ENCODE measurements around the gene KLHL1. TPM values are rescaled to one million over a fixed set of nuclear protein-coding genes. Genes with fewer than 3 reads are reported as not detected.
A peak's percentile ranks its signal among the peaks of the same experiment; 100 is the strongest.
"Not testable (repeated sequence)": the region's sequence is repeated elsewhere in the genome, so short reads cannot be mapped to it uniquely, and the experiment has no call there.

KLHL1 gene
- not detected in 2 replicates for total RNA-seq (2014; rRNA removed; shearing (Covaris generic))

GRCh38 chr13:70108356-70109105 lies at the start of gene KLHL1:
TSS of gene KLHL1 (minus strand) at chr13:70108452. CDS start at chr13:70107699, 753 bp downstream.
- no peak for DNase-seq (ENCODE audit: low spot score)

DNA sequence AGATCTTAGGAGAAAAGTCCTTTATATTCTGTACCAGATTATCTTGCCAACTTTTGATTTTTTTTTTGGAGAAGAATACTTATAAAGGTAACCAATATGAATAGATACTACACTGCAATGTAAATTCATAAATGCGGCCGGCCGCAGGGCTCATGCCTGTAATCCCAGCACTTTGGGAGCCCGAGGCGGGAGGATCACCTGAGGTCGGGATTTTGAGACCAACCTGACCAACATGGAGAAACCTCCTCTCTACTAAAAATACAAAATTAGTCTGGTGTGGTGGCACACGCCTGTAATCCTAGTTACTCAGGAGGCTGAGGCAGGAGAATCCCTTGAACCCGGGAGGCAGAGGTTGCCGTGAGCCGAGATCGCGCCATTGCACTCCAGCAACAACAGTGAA lies 34.4 kb upstream of the KLHL1 start:
- DNase-seq (ENCODE audit: low spot score) = not testable (repeated sequence)

GRCh38 chr13:70128098-70128497 lies 19.8 kb upstream of the KLHL1 start:
- DNase-seq (ENCODE audit: low spot score) = no peak

DNA sequence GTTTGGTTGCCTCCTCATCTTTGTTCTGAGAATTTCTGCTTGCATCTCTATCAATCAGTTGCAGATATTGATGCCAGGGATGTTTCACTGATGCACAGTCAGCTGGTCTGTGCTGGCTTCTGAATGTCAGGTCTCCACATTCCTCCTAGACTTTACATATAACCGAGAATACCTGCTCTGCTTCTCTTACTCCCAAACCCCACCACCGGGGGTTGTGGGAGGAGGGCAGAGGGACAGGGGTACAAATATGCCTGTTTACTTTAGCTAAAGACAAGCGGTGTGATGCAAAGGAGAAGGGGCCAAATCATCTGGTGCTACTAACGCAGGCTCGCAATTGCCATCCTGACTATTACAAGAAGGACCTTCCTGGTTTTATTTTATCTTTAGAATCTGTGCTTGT lies 17.4 kb upstream of the KLHL1 start:
- DNase-seq (ENCODE audit: low spot score) = no peak

- DNase-seq (ENCODE audit: low spot score) = no peak
Measured at GRCh38 chr13:70117338-70117905, 9.2 kb upstream of the KLHL1 start.

DNA sequence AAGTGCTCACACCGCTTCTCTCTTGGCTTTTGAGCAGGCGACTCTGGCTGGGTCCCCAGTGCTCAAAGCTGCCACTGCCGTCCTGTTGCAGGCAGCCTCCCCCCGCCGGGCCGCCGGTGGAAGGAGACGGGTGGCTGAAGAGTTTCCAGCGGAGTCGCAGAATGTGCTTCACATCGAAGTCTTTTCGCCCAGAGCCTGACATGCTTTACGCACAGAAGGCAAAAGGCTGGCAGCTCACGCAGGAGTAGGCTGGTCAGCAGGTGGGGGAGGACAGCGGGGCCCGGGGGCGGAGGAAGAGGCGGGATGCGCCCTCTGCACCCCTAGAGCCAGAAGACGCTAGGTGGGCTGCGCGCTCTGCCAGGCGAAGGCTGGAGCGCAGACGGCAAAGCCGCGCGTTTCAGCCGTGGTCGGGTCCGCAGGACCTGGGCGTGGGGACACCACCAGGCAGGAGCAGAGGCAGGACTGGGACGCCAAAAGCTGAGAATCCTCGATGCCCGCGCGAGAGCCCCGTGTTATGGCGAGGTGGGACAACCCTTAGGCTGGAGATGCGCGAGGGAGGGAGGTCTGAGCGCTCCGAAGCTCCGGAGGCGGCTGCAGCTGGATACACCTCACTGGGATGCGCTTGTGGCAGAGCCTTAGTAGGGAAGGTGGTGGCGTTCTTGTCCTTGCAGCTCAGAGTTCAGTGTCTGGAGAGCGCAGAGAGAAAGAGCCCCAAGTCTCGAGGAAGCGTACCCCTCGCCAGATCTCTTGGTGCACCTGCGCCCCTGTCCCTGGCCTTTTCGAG lies 562 bp downstream of the KLHL1 start, which contains the start of gene ATXN8OS:
Gene ATXN8OS, plus strand, starts transcription at position 329 of the 784 bp plus-strand sequence.
- no peak for DNase-seq (ENCODE audit: low spot score)

GRCh38 chr13:70107125-70107497 lies 1.1 kb downstream of the KLHL1 start:
- no peak for DNase-seq (ENCODE audit: low spot score)

DNA sequence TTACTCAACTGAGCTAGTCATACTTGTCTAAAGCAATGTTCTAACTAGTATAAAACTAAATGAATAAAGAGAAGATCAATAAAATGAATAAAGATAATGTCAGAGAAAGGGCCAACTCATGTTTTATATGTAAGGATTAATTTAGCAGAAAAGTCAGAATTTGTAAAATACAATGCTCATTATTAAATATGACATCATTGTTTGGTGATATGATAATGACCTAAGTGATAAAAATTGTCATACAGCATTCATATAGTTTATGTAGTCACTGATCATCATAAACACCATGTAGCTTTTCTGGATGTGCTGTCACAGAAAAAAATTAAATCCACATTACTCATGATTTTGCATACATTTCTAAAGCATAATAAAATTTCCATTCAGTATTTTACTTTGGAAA lies 3.8 kb downstream of the KLHL1 start:
- DNase-seq (ENCODE audit: low spot score) = no peak

GRCh38 chr13:70098669-70099068 lies 9.6 kb downstream of the KLHL1 start:
- DNase-seq (ENCODE audit: low spot score) = no peak

GRCh38 chr13:70090036-70090723 lies 18.1 kb downstream of the KLHL1 start:
- no peak for DNase-seq (ENCODE audit: low spot score)

GRCh38 chr13:70088926-70089325 lies 19.3 kb downstream of the KLHL1 start:
- no peak for DNase-seq (ENCODE audit: low spot score)

- DNase-seq (ENCODE audit: low spot score) = no peak
Measured at GRCh38 chr13:70087247-70087646, 21.0 kb downstream of the KLHL1 start.

DNA sequence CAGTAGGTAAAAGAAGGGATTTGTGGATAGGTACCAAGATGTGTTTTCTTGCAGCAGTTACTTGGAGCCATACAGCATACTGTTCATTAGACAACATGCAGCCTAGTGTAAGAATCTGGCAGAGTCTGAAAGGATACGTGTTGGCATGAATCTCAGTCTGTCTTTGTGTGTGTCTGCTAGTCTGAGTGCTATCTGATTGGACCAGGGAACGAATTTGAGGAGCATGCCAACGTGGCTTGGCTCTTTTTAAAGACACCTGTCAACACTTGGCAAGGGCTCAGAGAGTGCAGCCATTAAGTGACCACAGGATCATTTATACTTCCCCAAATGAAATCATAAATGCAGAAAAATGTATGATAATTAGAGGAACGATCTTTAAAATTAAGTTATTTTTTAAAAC lies 28.2 kb downstream of the KLHL1 start:
- DNase-seq (ENCODE audit: low spot score) = no peak

DNA sequence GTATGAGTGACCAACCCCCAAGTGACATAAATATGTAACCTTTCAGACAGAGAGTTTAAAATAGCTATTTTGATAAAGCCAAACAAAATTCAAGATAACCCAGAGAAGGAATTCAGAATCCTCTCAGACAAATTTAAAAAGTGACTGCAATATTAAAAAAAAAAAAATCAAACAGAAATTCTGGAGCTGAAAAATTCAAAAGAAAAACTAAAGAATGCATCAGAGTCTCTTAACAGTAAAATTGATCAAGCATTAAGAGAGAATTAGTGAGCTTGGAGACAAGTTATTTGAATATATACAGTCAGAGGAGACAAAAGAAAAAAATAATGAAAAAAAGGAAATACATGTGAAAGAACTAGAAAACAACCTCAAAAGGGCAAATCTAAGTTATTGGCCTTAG lies 53.7 kb downstream of the KLHL1 start:
- no peak for DNase-seq (ENCODE audit: low spot score)

DNA sequence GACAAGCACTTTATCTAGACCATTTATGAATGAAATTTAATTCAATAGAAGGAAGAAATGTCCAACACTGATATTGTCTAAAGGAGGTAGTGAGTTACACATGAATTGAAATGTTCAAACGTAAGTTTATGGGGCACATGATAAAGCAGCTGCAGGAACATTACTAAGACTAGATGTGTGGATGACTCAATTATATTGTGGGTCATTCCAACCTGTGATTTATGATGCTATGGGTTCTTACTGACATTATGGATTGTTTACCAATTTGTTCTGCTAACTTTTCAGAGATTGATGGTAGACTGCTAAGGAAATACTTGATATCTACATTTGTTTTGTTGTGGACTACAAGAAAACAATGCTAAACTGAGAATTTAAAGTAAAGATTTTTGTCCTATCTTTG lies 56.7 kb downstream of the KLHL1 start:
- DNase-seq (ENCODE audit: low spot score) = no peak

DNA sequence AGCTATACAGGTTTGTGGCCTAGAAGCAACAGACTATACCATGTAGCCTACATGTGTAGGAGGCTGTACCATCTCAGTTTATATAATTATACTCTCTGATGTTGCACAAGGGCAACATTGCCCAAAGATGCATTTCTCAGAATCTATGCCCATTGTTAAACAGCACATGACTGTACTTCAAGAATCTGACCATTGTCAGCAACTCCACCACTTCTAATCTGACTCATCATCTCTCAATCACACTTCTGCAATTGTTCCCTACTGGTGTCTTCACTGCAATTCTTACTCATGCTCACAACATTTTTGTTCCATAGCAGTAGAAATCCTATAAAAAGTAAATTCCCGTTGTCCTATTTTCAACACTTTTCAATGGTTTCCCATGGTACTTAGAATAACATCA lies 64.6 kb downstream of the KLHL1 start:
- peak; percentile 2 for DNase-seq (ENCODE audit: low spot score)

GRCh38 chr13:70042193-70042592 lies 66.1 kb downstream of the KLHL1 start:
- no peak for DNase-seq (ENCODE audit: low spot score)

DNA sequence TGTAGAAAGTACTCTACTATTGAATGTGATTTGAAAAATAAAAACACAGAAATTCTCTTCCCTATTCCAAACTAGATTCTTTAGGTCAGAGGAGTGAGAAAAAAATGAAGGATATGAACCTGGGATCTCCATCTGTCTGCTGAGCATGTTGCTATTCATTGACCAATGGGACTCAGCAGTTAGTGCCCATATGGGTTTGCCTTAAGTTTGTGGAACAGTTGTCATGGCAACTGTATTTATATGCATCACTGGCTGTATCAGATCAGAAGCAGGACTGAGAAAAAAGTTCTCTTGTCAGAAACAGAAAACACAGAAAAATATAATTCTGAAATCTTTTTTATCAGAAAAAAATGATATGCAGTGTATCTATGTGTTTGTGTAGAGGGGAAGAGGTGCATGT lies 74.0 kb downstream of the KLHL1 start:
- DNase-seq (ENCODE audit: low spot score) = no peak

GRCh38 chr13:70027551-70027950 lies 80.7 kb downstream of the KLHL1 start:
- DNase-seq (ENCODE audit: low spot score) = no peak

- no peak for DNase-seq (ENCODE audit: low spot score)
Measured at GRCh38 chr13:70023516-70023915, 84.7 kb downstream of the KLHL1 start.

- DNase-seq (ENCODE audit: low spot score) = no peak
Measured at GRCh38 chr13:70022646-70023045, 85.6 kb downstream of the KLHL1 start.

DNA sequence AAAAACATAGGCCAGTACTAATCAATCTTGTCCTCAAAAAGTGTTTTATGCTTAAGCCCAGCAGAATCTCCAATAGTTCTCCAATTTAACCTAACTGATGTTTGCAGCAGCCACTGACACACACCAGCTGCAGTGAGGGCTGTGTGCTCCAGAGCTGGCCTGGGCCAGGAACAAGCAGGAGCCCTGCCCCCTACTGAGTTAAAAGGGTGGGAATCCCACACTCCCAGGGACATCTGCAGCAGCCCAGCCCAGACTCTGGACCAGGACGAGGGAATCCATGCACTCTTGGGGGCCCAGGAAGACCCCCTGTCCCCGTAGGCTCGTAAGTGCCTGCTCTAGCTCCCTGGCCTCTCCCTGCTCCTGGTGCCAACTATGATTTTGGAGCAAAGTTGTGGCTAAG lies 92.1 kb downstream of the KLHL1 start:
- DNase-seq (ENCODE audit: low spot score) = no peak
